Spleen (tissue), 11 donors: ENCODE results near the gene TAS1R1. TPM values are rescaled to one million over a fixed set of nuclear protein-coding genes. Genes with fewer than 3 reads are reported as not detected.

Source experiments
- DNase-seq: peaks from one replicate; pipeline ENCODE4 v3.0.0-alpha.2; 2020
- H3K27ac ChIP-seq, 8 donors: fragments of 200-600 bp; sonication (generic) in 7 of 8; 1 replicate in 4 of 8; 2 replicates in 4 of 8; pipeline versions ENCODE4 v1.5.0 to v1.8.0; 2016 to 2021; ENCODE audit warnings: inconsistent platforms in 4 of 8, mild to moderate bottlenecking in 4 of 8, moderate library complexity in 1 of 8
- H3K27me3 ChIP-seq, 7 donors: fragments of 200-600 bp; sonication (generic) in 6 of 7; replicated peaks in 1 of 7; 1 replicate in 4 of 7; 2 replicates in 3 of 7; pipeline versions ENCODE4 v1.5.0 to v1.8.0; 2016 to 2021; ENCODE audit warnings: inconsistent platforms in 3 of 7, mild to moderate bottlenecking in 1 of 7
- H3K36me3 ChIP-seq, 6 donors: fragments of 200-600 bp; sonication (generic) in 5 of 6; 1 replicate in 4 of 6; 2 replicates in 2 of 6; pipeline versions ENCODE4 v1.5.0 to v1.8.0; 2016 to 2021; ENCODE audit warnings: inconsistent platforms in 2 of 6
- H3K4me1 ChIP-seq, 6 donors: fragments of 200-600 bp; sonication (generic) in 5 of 6; 1 replicate in 3 of 6; 2 replicates in 3 of 6; pipeline versions ENCODE4 v1.5.0 to v1.8.0; 2016 to 2021; ENCODE audit warnings: inconsistent platforms in 3 of 6
- H3K4me3 ChIP-seq, 8 donors: fragments of 200-600 bp; sonication (generic) in 7 of 8; 1 replicate in 4 of 8; 2 replicates in 4 of 8; pipeline versions ENCODE4 v1.5.0 to v1.8.0; 2016 to 2021; ENCODE audit warnings: inconsistent platforms in 4 of 8, mild to moderate bottlenecking in 4 of 8, moderate library complexity in 2 of 8
- H3K9me3 ChIP-seq, 8 donors: fragments of 200-600 bp; sonication (generic) in 7 of 8; 1 replicate in 4 of 8; 2 replicates in 4 of 8; pipeline versions ENCODE4 v1.5.0 to v1.8.0; 2016 to 2021; ENCODE audit warnings: inconsistent platforms in 4 of 8
- POLR2A ChIP-seq, 3 donors: fragments of 450-650 bp; IDR thresholded peaks; one replicate each; pipeline ENCODE4 v1.5.1; 2017; ENCODE audit warnings: antibody characterized with exemption in 3 of 3, mild to moderate bottlenecking in 1 of 3
- POLR2AphosphoS5 ChIP-seq, 3 donors: sonication (generic); formaldehyde crosslinking; IDR thresholded peaks; one replicate each; pipeline ENCODE4 v1.5.1; 2017; ENCODE audit warnings: antibody characterized with exemption in 3 of 3
- WGBS, 5 donors: extraction: QIAGEN DNeasy Blood & Tissue Kit in 3 of 5; methylation state at CpG; one replicate each; pipeline versions ENCODE4 v1.1.5 to v1.1.7; 2013 to 2018; 5-methylcytosine and 5-hydroxymethylcytosine counted together
- intact Hi-C: fragments of 100-400 bp; cut with DNase I; formaldehyde crosslinking; loops from one replicate; pipeline ENCODE4 v1.15.0; 2023; ENCODE audit warnings: low total_unique reads
- polyA plus RNA-seq, 3 donors: library from polyadenylated mRNA; stranded (reverse); fragments of 200-250 nt; gene quantifications; one replicate each; pipeline ENCODE4 v1.2.1, GENCODE V29; 2013
- total RNA-seq, 7 donors: library from RNA; depleted of rRNA in 3 of 7; stranded (reverse); fragments of >200 nt in 3 of 7; fragmentation: NEBNext Ultra II Directional in 4 of 7; extraction: Animal tissue kit (Norgen Biotek cat#: 25700) in 4 of 7; gene quantifications; one replicate each; pipeline versions ENCODE4 v1.1.0 to v1.2.1, GENCODE V29; 2016 to 2021
- TF ChIP-seq, protein P1 (sequence below), 11 experiments: fragments of 200-600 bp in 7 of 11; fragments of 450-650 bp in 4 of 11; sonication (generic) in 4 of 11; IDR thresholded peaks in 8 of 11; conservative IDR thresholded peaks in 3 of 11; 1 replicate in 7 of 11; 2 replicates in 4 of 11; pipeline versions ENCODE4 v1.4.0 to v1.8.0; 2016 to 2021; ENCODE audit warnings: antibody characterized with exemption in 11 of 11, inconsistent platforms in 4 of 11, mild to moderate bottlenecking in 1 of 11
- donor health status: healthy with polysubstance abuse.
- donor health status: DM: no; HTN: no; CAD: no; lungs with moderate emphysema.
- donor health status: DM: no; HTN: no; CAD: no.
- donor health status: Bipolar disorder and iron deficiency.
- donor health status: healthy.
- donor health status: DM: no; HTN: no; CAD: no.
- donor health status: DM: yes; HTN: yes; CAD: no.

TAS1R1 gene
- total and polyA plus RNA-seq, 10 donors: 0.09 to 0.88 (median 0.43) TPM

DNA sequence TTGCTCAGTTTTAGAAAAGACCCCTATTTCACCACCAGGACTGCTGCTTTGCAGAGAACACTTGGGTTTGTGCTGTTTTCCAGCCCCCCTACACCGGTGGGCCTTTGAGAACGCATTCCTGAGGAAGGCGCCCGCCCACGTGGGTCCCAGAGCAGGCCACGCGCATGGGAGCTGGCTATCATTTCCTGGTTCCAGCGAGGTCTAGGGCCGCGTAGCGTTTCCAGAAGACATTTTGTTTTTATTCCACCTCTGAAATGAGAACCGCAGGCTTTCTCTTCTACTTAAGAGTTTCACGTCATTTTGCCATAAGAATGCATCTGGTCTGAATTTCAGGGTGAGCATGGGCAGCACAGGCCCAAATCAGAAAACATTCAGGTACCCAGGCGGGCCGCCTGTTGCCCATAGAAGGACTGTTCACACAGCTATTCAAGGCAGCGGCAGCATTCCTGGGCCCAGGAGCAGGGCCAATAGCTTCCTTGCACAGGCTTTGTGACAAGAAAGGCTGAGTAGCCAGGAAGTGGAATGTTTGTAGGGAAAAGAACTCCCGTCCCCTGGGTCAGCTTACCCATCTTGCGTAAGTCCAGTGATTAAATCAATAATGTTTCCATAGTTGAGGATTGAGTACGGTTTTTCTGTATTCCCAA, 48.9 kb downstream of the TAS1R1 start:
- peak; percentile 87 for DNase-seq
- no peaks in the 10 kb centered on the region for H3K27me3 ChIP-seq
- H3K9me3 ChIP-seq: no peaks in the 10 kb centered on the region
- WGBS, 5 donors: 48 to 60% (median 56%) methylated on average over 18 to 19 of the region's 19 CpGs
- intact Hi-C loops: no loop called here
- peaks cover 0 to 5% (median under 1%) of the 10 kb centered on the region in 6 donors for H3K36me3 ChIP-seq
- peak overlapping the region in 7 of 8 donors; percentile 95 to 100 (median 99) for H3K4me3 ChIP-seq
- TF ChIP-seq, protein P1, sequence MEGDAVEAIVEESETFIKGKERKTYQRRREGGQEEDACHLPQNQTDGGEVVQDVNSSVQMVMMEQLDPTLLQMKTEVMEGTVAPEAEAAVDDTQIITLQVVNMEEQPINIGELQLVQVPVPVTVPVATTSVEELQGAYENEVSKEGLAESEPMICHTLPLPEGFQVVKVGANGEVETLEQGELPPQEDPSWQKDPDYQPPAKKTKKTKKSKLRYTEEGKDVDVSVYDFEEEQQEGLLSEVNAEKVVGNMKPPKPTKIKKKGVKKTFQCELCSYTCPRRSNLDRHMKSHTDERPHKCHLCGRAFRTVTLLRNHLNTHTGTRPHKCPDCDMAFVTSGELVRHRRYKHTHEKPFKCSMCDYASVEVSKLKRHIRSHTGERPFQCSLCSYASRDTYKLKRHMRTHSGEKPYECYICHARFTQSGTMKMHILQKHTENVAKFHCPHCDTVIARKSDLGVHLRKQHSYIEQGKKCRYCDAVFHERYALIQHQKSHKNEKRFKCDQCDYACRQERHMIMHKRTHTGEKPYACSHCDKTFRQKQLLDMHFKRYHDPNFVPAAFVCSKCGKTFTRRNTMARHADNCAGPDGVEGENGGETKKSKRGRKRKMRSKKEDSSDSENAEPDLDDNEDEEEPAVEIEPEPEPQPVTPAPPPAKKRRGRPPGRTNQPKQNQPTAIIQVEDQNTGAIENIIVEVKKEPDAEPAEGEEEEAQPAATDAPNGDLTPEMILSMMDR (IDR thresholded peaks at IDR 0.05 in 8 of 11, conservative IDR thresholded peaks at IDR 0.05 in 3 of 11): no peak
- no peak for TF ChIP-seq POLR2AphosphoS5 (IDR thresholded peaks at IDR 0.05)
- TF ChIP-seq POLR2A (IDR thresholded peaks at IDR 0.05): no peak
- H3K27ac ChIP-seq: peak overlapping the region; percentile 97 to 99 (median 99)
- H3K4me1 ChIP-seq: peaks cover 20 to 50% (median 38%) of the 10 kb centered on the region in 6 donors

DNA sequence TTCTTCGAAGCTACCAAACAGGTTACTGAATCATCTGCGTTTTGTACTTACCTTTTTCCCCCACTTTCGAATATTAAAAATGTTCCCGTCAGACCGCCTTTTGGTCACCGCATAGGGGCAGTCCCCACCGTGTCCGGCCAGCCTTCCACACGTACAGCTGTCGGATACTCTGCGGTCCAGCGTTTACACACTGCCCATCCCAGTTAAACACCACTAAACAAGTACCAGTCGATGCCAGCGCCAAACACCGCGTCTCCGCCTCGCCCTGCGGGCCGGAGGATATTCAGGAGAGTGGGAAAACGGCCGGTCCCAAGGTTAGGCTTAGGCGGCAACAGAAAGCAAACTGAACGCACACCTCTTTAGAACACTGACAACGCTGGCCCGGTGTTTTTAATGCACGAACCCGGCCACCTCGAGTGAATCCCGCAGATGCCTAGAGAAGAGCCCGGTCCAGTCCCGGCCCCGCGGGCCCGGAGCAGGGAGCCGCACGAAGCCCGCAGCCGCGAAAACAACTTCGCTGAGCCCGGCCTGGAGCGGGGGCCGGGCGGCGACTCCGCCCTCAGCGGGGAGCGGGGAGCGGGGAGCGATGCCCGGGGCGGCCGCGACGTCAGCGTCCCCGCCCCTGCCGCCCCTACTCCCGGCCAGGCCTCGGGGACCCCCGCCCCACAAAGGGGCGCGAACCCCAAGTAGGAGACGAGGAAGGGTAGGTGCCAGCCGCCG, 57.7 kb downstream of the TAS1R1 start:
- Histone ChIP-seq H3K36me3 (peaks cover 0 to 12% (median 0%) of the 10 kb centered on the region in 6 donors), H3K4me3 (peak overlapping the region; percentile 87 to 99 (median 95)), H3K27ac (peak overlapping the region; percentile 73 to 97 (median 94)), H3K9me3 (no peaks in the 10 kb centered on the region), H3K27me3 (peaks cover 0 to 8% (median 0%) of the 10 kb centered on the region in 7 donors), H3K4me1 (peaks cover 10 to 53% (median 27%) of the 10 kb centered on the region in 6 donors)
- 0 to 1% (median 1%) methylated on average over 50 to 67 of the region's 67 CpGs for WGBS, 5 donors
- intact Hi-C loops: no loop called here
- no peak for DNase-seq
- TF ChIP-seq POLR2AphosphoS5 (IDR thresholded peaks at IDR 0.05) (peak in 1 of 3 donors; percentile 52), POLR2A (IDR thresholded peaks at IDR 0.05) (no peak)
- TF ChIP-seq, protein P1 (IDR thresholded peaks at IDR 0.05 in 8 of 11, conservative IDR thresholded peaks at IDR 0.05 in 3 of 11): peak in 1 of 11 experiments; percentile 11

DNA sequence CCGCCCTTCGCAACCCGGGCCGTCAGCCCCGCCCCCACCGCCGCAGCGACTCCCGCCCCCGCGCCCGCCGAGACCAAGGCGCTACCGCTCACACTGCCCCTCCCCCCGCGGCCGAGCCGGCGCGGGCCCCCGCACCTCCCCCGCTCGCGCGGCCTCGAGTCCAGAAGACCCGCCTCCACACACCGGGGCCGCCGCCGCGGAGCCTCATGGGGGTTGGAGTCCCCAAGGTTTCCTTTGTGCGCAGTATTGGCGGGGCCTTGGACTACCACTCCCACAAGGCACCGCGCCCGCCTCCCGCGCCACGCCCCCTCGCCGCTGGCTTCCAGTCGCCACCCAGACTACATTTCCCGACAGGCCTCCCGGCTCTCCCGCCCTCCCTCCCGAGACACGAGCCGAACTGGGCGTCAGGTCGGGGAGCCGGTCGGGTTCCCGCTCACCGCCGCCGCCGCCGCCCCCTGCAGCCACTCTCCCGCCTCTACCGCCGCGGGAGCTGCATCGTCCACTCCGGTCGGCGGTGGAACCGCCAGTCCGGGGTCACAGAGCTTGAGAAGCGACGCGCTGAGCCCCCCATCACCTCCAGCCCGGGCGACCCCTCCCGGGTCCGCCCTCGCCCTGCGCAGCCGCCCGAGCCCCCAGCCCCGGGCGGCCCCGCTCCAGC, 58.4 kb downstream of the TAS1R1 start, which contains the start of gene PHF13:
Gene PHF13, plus strand, starts transcription at position 371 of the 658 bp plus-strand sequence. CDS start 336 bp downstream, outside the sequence.
- DNase-seq: peak; percentile 100
- TF ChIP-seq POLR2A (IDR thresholded peaks at IDR 0.05) (no peak), POLR2AphosphoS5 (IDR thresholded peaks at IDR 0.05) (peak; percentile 79 to 92 (median 83))
- TF ChIP-seq, protein P1 (IDR thresholded peaks at IDR 0.05 in 8 of 11, conservative IDR thresholded peaks at IDR 0.05 in 3 of 11): peak in 2 of 11 experiments; percentile 13 to 29
- Histone ChIP-seq H3K4me1 (peaks cover 10 to 53% (median 27%) of the 10 kb centered on the region in 6 donors), H3K27me3 (peaks cover 0 to 8% (median 0%) of the 10 kb centered on the region in 7 donors), H3K27ac (peak within 1 kb of the TSS; percentile 73 to 97 (median 94)), H3K9me3 (no peaks in the 10 kb centered on the region), H3K36me3 (peaks cover 0 to 19% (median 0%) of the 10 kb centered on the region in 6 donors), H3K4me3 (peak within 1 kb of the TSS; percentile 87 to 99 (median 95))
- 0 to 1% (median 0%) methylated on average over 35 to 84 of the region's 84 CpGs for WGBS, 5 donors
- intact Hi-C loops: no loop called here
